CD4-positive, alpha-beta T cell treated with Interleukin-2 at 100 ng/mL for 4 hours (primary cell): ENCODE measurements around the gene PPP1R26.
"Not testable (repeated sequence)": the region's sequence is repeated elsewhere in the genome, so short reads cannot be mapped to it uniquely, and the experiment has no call there.

ENCODE experiments used
- DNase-seq: peaks from one replicate; pipeline ENCODE4 v3.0.0-alpha.2; 2020; ENCODE audit warnings: low spot score

The PPP1R26 gene

DNA sequence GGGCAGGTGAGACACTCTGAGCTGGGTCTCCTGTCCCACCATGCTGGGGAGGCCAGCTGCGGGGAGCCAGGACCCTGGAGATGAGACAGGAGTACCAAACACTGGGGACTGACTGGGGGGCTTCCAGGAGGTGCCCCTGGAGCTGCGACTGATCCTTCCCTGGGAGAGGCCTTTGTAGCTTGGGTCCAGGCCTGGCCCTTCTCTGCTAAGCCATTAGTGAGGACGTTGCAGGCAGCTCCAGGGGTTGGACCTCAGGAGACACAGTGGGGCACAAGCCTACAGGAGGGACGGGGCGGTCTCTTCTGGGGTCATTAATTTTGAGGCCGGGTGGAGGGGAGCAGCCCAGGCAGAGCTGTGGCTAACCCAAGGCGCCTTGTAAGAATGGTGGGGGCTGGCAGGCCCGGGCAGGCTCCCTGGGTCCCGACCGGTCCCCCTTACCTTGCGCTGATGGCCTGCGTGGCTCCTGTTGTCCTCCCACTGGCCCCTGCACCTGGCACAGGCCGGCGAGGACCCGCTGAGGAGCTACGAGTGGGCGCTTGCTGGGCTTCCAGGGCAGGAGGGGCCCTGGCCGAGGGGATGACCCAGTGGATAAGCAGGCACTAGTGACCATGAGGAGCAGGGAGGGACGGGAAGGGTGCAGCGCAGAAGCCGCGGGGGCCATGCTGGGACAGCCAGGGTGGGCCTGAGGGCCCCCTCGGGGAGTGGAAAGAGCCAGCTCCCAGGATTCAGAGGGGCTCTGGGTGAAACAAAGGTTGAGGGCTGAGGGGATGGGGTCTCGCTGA lies 26.0 kb downstream of the PPP1R26 start:
- DNase-seq = no peak

DNA sequence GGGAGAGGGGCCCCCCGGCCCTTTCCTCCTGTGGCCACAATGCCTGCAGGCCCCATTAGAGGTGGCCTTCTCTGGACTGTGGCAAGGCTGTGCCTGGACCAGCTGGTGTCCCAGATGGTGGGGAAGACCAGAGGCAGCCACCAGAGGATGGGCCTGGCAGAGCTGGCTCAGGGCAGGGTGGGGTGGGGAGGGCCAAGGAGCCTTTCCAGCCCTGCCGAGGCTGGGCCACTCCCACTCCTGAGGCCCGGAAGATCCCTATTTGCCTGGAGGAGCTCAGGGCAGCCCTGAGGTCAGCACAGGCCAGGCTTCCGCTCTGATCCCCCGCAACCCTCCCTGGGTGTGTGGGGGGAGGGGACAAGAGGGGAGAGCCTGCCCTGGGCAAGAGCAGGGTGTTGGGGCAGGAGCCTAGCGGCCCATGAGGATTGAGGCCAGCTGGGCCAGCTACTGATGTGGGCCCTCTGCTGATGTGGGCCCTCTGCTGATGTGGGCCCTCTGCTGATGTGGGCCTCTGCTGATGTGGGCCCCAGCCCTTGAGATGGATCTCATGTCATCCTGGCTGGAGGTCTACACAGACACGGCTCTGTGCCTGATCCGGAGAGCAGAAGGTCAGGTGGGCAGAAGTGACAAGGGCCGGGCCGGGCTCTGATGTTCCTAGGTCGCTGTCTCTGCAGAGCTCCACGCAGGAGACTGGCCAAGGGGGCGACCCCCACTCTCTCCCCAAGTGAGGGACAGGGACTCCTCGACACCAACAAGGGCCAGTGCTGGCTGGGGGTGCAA lies 26.9 kb downstream of the PPP1R26 start:
- no peak for DNase-seq

- DNase-seq = no peak
These were observed 27.8 kb downstream of the PPP1R26 start for GRCh38 chr9:135507104-135508035.

- DNase-seq = no peak
These were observed 28.7 kb downstream of the PPP1R26 start for GRCh38 chr9:135508211-135508820.

DNA sequence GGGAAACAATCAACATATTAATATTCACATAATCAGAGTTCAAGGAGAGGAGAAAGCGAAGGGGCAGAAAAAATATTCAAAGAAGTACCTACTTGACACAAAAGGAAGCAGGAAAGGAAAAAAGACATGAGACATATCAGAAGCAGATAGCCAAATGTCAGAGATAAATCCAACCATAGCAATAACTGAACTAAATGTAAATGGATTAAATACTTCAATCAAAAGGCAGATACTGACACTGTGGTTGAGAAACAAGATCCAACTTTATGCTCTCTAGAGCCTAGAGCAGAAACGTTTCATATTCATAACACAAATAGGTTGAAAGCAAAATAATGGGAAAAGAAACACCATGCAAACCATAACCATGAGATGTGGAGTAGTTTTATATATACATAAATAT lies 29.9 kb downstream of the PPP1R26 start:
- no peak for DNase-seq

DNA sequence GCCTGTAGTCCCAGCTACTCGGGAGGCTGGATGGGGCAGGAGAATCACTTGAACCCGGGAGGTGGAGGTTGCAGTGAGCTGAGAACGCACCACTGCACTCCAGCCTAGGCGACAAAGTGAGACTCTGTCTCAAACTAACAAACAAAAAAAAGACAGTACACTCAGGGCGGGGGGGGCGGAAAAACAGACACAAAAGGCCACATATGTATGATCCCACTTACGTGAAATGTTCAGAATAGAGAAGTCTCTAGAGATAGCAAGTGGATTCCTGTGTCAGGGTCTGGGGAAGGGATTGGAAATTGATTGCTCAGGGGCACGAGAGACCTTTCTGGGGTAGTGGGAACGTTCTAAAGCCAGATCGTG lies 32.6 kb downstream of the PPP1R26 start:
- DNase-seq = no peak

GRCh38 chr9:135512904-135513303 lies 33.3 kb downstream of the PPP1R26 start:
- DNase-seq = no peak

DNA sequence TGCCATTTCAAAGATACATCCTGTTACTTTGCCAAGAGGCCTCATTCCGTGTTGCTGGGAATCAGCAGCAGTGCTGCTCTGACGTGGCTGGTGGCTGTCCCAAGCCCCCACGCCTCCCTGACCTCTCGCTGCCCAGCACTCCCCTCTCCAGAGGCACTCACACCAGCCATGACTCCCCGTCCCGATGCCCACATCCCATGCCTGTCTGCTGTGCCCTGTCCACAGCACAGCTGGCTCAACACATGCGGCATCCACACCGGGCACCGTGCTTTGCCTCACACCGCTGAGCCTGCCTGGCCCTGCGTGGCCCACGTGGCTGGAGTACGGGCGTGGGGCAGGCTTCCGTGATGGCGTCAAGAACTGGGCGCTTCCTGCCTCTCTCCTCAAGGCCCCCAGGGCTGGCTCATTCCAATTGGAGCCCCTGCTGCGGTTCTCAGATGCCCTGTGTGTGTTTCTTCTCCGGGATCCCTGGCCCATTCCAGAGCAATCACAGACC lies 33.8 kb downstream of the PPP1R26 start:
- DNase-seq = no peak

GRCh38 chr9:135513906-135514305 lies 34.3 kb downstream of the PPP1R26 start:
- DNase-seq = not testable (repeated sequence)

DNA sequence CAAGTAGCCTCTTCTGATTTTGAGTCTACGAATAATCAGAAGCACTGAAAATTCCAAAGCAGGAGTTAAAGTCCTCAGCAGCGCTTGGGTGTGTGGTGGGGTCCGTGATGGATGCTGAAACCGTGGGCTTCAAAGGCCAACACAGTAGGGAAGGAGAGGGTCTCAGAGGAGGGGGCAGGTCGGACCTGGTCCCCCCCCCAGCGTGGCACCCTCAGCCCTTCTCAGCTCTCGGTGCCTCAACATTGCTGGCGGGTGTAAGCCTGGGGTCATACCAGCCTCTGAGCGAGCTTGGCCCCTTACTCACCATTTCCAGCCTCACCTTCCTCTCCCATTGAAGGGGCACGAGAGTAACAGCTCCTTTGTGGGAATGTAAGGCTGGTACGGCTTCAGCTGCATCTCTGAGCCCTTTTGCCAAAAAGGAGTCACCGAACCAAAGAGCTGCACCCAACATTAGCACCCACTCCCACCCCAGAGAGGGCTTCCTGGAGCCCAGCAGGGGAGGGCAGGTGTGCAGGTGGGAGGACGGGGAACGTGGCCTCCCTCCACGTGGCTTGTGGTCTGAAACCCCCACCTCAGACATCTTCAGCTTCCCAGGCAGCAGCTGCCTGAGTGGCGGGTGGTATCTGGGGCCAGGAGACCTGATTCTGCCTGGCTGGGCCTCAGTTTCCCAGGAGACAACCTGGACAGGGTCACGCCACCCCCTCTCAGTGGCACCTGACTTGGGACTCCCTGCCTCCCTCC lies 34.9 kb downstream of the PPP1R26 start:
- DNase-seq = no peak

- no peak for DNase-seq
These were observed 35.7 kb downstream of the PPP1R26 start for GRCh38 chr9:135515083-135515951.

DNA sequence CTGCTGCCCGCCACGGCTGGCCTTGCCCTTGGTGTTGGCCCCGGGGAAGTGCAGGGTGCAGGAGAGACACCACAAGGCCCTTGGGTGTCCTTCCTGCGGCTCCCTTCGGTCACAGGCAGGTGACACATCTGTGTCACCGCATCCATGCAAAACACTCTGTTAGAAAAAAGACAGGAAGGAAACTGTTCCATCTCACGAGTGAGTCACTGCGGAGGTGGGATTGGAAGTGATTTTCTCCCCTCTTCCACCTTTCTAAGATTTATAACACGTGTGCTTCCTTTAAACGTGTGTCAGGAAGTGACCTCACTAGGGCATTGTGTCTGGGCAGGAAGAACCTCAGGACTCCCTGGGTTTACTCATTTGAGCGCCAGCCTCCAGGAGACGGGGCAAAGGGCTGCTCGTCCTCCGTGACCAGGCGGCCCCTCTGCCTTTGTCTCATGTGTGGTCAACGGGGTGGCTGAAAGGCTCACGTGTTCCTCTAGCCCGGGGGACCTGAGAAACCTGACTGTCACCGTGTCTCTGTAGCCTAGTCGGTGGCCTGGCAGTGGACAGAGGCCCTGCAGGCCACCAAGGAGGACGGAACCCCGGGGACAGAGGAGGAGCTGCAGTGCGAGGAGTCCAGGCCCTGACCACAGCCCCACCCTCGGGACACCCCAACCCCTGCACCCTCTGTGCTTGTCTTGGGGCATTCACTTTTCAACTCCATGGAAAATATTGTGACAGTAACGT lies 36.7 kb downstream of the PPP1R26 start:
- no peak for DNase-seq

- no peak for DNase-seq
These were observed 37.8 kb downstream of the PPP1R26 start for GRCh38 chr9:135517407-135517822.

DNA sequence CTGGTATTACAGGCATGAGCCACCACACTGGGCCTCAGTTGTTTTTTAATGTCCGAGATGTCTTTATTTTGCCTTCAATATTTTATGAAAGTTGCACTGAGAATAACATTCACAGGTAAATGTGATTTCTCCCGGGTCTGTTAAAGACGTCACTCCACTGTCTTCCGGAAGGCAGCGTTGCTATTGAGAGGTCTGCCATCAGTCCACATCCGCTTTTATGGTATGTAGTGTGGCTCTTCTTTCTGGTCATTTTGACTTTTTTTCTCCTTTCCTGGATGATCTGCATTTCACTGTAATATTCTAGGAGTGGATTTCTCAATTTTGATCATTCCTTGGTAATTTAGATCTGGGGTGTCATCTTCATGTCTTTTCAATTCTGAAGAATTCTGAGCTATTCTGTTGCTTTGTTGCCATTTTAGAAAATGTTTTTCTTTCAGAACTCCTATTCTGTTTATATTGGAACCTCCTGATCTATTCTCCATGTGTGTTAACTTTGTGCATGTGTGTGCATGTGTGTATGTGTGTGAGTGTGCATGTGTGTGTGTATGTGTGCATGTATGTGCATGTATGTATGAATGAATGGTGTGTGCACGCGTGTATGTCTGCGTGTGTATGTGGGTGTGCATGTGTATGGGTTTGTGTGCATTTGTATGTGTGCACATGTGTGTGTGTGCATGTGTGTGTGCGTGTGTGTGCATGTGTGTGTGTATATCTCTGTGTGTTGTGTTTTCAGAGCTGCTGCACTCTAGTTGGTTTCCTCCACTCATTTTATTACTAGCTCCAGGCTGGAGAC lies 39.8 kb downstream of the PPP1R26 start:
- no peak for DNase-seq

GRCh38 chr9:135520916-135521607 lies 41.5 kb downstream of the PPP1R26 start, which contains the start of gene LCN1:
LCN1 (plus strand) TSS chr9:135521440; CDS start chr9:135521498, 58 bp downstream.
- DNase-seq = no peak

GRCh38 chr9:135521608-135522095 lies 42.1 kb downstream of the PPP1R26 start:
- no peak for DNase-seq

DNA sequence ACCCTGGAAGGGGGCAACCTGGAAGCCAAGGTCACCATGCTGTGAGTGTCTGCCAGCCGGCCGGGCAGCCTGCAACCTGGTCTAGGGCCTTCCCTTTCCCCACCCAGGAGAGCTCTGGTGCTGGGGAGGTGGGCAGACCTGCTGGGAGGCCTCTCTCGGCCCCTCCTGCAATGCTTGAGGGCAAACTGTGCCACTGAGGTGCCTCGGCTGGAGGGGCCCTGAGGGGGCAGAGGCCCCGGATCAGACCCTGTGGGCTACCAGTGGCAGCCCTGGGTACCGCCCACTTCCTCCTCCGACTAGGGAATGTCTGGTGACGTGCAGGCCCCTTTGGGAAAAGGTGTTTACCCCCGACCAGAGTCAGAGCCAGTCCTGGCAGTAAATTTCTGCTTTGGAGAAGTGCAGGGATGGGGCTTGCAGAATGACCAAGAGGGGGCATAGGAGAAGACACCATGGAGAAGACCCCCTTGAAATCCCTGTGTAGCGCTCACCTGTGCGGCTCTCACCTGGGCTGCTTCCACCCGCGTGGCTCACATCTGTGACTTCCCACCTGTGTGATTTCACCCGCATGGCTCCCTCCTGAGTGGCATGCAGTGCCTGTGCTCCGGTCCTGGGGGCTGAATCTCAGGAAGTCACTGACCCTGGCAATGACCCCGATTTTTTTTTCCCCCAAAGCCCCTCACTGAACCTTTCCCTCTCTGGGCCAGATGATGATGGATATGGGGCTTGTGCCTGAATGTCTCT lies 42.7 kb downstream of the PPP1R26 start:
- no peak for DNase-seq
